ENCODE measurements around the gene DNAH10.

The DNAH10 gene

DNA sequence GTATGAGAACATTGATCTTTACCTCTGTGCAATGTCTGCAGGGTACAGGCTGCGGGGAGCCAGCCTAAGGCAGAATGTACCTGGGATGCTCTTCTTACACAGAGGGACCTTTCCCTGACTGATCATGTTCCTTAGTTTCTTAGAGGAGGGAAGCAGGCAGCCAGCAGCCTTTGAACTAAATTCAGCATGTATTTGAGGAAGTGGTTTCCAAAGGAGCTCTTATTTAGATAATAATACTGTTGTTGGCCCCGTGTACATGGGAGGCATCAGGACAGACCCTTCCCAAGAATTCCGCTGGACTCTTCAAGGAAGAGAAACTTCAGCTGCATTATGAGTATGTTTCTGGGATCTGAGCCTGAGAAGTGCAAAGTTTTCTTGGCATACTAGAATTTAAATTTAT is 111.7 kb downstream of the DNAH10 start:
- Histone ChIP-seq H3K9ac (ENCODE audit: low read length) (no peak overlapping the region), H3K27me3 (ENCODE audit: control insufficient read depth in 1 of 2, insufficient read depth in 2 of 2, low read length in 2 of 2) (no peaks in the 10 kb centered on the region), H3K36me3 (ENCODE audit: insufficient read depth, low read length) (no peaks in the 10 kb centered on the region), H3K9me3 (ENCODE audit: low read length) (no peaks in the 10 kb centered on the region), H3K4me3 (ENCODE audit: low read depth in 1 of 2, low read length in 2 of 2) (no peak overlapping the region), H3K27ac (ENCODE audit: low read depth, low read length) (no peak overlapping the region), H3K4me1 (ENCODE audit: insufficient read depth, low read length) (no peaks in the 10 kb centered on the region)

DNA sequence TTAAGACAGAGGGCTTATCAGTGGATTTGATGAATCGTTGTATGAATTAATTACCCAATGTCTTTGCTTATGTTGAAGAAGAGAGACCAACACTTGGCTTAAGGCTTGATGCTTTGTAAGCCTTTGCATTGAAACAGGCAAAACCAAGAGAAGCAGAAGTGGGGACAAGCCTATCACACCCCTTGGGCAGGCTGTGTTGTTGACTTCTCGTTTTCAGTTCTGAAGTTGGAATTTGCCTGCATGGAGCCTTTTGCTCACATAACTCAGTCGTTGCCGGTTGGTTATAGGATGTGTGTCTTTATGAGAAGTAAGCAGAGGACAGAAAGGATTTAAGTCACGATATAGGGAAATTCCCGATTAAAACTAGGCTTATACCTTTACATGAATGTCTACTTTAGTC is 115.9 kb downstream of the DNAH10 start:
- H3K27me3 ChIP-seq (ENCODE audit: control insufficient read depth in 1 of 2, insufficient read depth in 2 of 2, low read length in 2 of 2) = no peaks in the 10 kb centered on the region
- H3K4me3 ChIP-seq (ENCODE audit: low read depth in 1 of 2, low read length in 2 of 2) = no peak overlapping the region
- H3K9ac ChIP-seq (ENCODE audit: low read length) = no peak overlapping the region
- no peaks in the 10 kb centered on the region for H3K9me3 ChIP-seq (ENCODE audit: low read length)
- no peak overlapping the region for H3K27ac ChIP-seq (ENCODE audit: low read depth, low read length)
- no peaks in the 10 kb centered on the region for H3K36me3 ChIP-seq (ENCODE audit: insufficient read depth, low read length)
- no peaks in the 10 kb centered on the region for H3K4me1 ChIP-seq (ENCODE audit: insufficient read depth, low read length)

- no peaks in the 10 kb centered on the region for H3K27me3 ChIP-seq (ENCODE audit: control insufficient read depth in 1 of 2, insufficient read depth in 2 of 2, low read length in 2 of 2)
- H3K4me1 ChIP-seq (ENCODE audit: insufficient read depth, low read length) = no peaks in the 10 kb centered on the region
These were observed 117.0 kb downstream of the DNAH10 start for GRCh38 chr12:123879101-123879500.

GRCh38 chr12:123879691-123880090 is 117.6 kb downstream of the DNAH10 start:
- H3K27ac ChIP-seq (ENCODE audit: low read depth, low read length) = no peak overlapping the region
- no peaks in the 10 kb centered on the region for H3K9me3 ChIP-seq (ENCODE audit: low read length)
- H3K27me3 ChIP-seq (ENCODE audit: control insufficient read depth in 1 of 2, insufficient read depth in 2 of 2, low read length in 2 of 2) = no peaks in the 10 kb centered on the region
- no peaks in the 10 kb centered on the region for H3K4me1 ChIP-seq (ENCODE audit: insufficient read depth, low read length)
- no peak overlapping the region for H3K4me3 ChIP-seq (ENCODE audit: low read depth in 1 of 2, low read length in 2 of 2)
- H3K36me3 ChIP-seq (ENCODE audit: insufficient read depth, low read length) = no peaks in the 10 kb centered on the region
- no peak overlapping the region for H3K9ac ChIP-seq (ENCODE audit: low read length)

More at GRCh38 chr12:123879101-123879500, 117.0 kb downstream of the DNAH10 start:
- H3K4me3 ChIP-seq (ENCODE audit: low read depth in 1 of 2, low read length in 2 of 2) = no peak overlapping the region
- no peaks in the 10 kb centered on the region for H3K9me3 ChIP-seq (ENCODE audit: low read length)
- no peaks in the 10 kb centered on the region for H3K36me3 ChIP-seq (ENCODE audit: insufficient read depth, low read length)
- no peak overlapping the region for H3K9ac ChIP-seq (ENCODE audit: low read length)
- H3K27ac ChIP-seq (ENCODE audit: low read depth, low read length) = no peak overlapping the region

- no peak overlapping the region for H3K9ac ChIP-seq (ENCODE audit: low read length)
- H3K36me3 ChIP-seq (ENCODE audit: insufficient read depth, low read length) = no peaks in the 10 kb centered on the region
- no peak overlapping the region for H3K27ac ChIP-seq (ENCODE audit: low read depth, low read length)
- H3K27me3 ChIP-seq (ENCODE audit: control insufficient read depth in 1 of 2, insufficient read depth in 2 of 2, low read length in 2 of 2) = no peaks in the 10 kb centered on the region
- H3K4me3 ChIP-seq (ENCODE audit: low read depth in 1 of 2, low read length in 2 of 2) = no peak overlapping the region
- H3K4me1 ChIP-seq (ENCODE audit: insufficient read depth, low read length) = no peaks in the 10 kb centered on the region
- no peaks in the 10 kb centered on the region for H3K9me3 ChIP-seq (ENCODE audit: low read length)
These were observed 120.1 kb downstream of the DNAH10 start for GRCh38 chr12:123882161-123882705.

GRCh38 chr12:123886258-123886657 is 124.2 kb downstream of the DNAH10 start:
- Histone ChIP-seq H3K27ac (ENCODE audit: low read depth, low read length) (no peak overlapping the region), H3K36me3 (ENCODE audit: insufficient read depth, low read length) (no peaks in the 10 kb centered on the region), H3K9ac (ENCODE audit: low read length) (no peak overlapping the region), H3K4me3 (ENCODE audit: low read depth in 1 of 2, low read length in 2 of 2) (no peak overlapping the region), H3K27me3 (ENCODE audit: control insufficient read depth in 1 of 2, insufficient read depth in 2 of 2, low read length in 2 of 2) (peaks cover 0 to 5% of the 10 kb centered on the region in 2 donors), H3K9me3 (ENCODE audit: low read length) (no peaks in the 10 kb centered on the region), H3K4me1 (ENCODE audit: insufficient read depth, low read length) (no peaks in the 10 kb centered on the region)

DNA sequence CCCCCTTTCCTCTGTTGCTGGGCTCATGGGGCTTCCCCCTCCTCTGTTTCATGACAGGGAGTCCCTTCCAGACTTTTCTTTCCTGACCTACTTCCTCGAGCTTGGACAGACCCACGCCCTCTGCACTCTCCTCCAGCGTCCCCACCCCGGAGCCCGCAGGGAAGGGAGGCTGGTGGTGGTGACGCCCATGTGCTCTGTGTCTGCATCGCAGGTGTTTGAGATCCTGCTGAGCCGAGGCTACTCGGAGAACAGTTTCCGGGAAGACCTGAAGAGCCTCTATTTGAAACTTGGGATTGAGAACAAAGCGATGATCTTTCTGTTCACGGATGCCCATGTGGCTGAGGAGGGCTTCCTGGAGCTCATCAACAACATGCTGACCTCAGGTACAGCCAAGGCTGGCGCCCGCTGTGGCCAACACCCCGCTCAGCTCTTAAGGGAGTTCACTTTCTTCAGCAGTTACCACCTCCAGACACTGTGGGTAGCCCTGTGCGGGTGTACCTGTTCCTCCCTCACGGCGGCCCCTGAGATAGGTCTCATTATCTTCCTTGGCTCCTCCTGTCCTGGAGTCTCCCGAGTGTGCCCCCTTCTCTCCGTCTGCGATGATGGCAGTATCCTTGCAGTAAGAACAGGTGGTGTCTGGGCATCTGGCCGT is 125.0 kb downstream of the DNAH10 start:
- no peak overlapping the region for H3K9ac ChIP-seq (ENCODE audit: low read length)
- H3K27ac ChIP-seq (ENCODE audit: low read depth, low read length) = no peak overlapping the region
- H3K27me3 ChIP-seq (ENCODE audit: control insufficient read depth in 1 of 2, insufficient read depth in 2 of 2, low read length in 2 of 2) = peaks cover 0 to 5% of the 10 kb centered on the region in 2 donors
- no peaks in the 10 kb centered on the region for H3K36me3 ChIP-seq (ENCODE audit: insufficient read depth, low read length)
- no peaks in the 10 kb centered on the region for H3K9me3 ChIP-seq (ENCODE audit: low read length)
- H3K4me1 ChIP-seq (ENCODE audit: insufficient read depth, low read length) = no peaks in the 10 kb centered on the region
- H3K4me3 ChIP-seq (ENCODE audit: low read depth in 1 of 2, low read length in 2 of 2) = no peak overlapping the region

DNA sequence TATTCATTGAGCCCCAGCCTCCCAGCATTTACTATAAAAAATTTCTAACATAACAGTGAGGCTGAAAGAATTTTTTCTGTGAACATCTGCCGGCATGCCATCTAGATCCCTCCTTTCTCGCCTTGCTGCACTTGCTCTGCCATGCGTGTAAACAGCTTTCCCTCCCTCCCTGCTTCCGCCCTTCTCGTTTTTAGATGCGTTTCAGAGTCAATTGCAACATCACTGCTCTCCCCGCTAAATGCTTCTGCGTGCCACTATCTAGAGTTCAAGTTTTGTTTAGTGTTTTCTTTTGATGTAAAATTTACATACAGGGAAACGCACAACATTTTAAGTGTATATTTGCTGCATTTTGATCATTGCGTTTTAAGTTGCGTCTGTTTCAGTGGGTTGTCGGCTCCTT is 126.9 kb downstream of the DNAH10 start:
- H3K27me3 ChIP-seq (ENCODE audit: control insufficient read depth in 1 of 2, insufficient read depth in 2 of 2, low read length in 2 of 2) = peaks cover 0 to 5% of the 10 kb centered on the region in 2 donors
- no peak overlapping the region for H3K27ac ChIP-seq (ENCODE audit: low read depth, low read length)
- no peaks in the 10 kb centered on the region for H3K9me3 ChIP-seq (ENCODE audit: low read length)
- H3K4me1 ChIP-seq (ENCODE audit: insufficient read depth, low read length) = no peaks in the 10 kb centered on the region
- no peak overlapping the region for H3K4me3 ChIP-seq (ENCODE audit: low read depth in 1 of 2, low read length in 2 of 2)
- H3K9ac ChIP-seq (ENCODE audit: low read length) = no peak overlapping the region
- no peaks in the 10 kb centered on the region for H3K36me3 ChIP-seq (ENCODE audit: insufficient read depth, low read length)

DNA sequence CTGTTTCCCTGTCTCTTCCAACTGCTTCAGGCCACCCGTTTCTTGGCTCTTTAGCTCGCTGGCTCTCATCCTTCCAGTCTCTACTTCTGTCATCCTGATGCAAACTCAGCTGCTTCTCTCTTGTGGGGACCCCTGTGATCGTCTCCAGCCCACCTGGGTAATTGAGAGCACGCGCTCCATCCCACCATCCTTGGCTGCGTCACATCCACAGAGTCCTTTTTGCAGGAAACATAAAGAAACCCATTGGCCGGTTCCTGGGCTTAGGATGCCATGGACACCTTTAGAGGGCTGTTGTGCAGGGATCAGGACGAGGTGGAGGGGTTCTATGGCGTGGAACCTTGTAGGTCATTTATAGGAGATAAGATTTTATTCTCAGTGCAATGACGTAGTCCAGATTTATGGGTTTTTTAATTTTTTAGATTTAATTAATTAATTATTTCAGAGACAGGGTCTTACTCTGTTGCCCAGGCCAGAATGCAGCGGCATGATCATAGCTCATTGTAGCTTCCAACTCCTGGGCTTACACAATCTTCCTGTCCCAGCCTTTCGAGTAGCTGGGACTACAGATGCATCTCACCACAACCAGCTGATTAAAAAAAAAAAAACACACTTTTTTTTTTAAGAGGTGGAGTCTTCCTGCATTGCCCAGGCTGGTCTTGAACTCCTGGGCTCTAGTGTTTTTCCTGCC is 127.9 kb downstream of the DNAH10 start:
- H3K4me1 ChIP-seq (ENCODE audit: insufficient read depth, low read length) = no peaks in the 10 kb centered on the region
- H3K9me3 ChIP-seq (ENCODE audit: low read length) = no peaks in the 10 kb centered on the region
- no peak overlapping the region for H3K9ac ChIP-seq (ENCODE audit: low read length)
- no peaks in the 10 kb centered on the region for H3K36me3 ChIP-seq (ENCODE audit: insufficient read depth, low read length)
- no peak overlapping the region for H3K27ac ChIP-seq (ENCODE audit: low read depth, low read length)
- no peak overlapping the region for H3K4me3 ChIP-seq (ENCODE audit: low read depth in 1 of 2, low read length in 2 of 2)
- peaks cover 0 to 5% of the 10 kb centered on the region in 2 donors for H3K27me3 ChIP-seq (ENCODE audit: control insufficient read depth in 1 of 2, insufficient read depth in 2 of 2, low read length in 2 of 2)

DNA sequence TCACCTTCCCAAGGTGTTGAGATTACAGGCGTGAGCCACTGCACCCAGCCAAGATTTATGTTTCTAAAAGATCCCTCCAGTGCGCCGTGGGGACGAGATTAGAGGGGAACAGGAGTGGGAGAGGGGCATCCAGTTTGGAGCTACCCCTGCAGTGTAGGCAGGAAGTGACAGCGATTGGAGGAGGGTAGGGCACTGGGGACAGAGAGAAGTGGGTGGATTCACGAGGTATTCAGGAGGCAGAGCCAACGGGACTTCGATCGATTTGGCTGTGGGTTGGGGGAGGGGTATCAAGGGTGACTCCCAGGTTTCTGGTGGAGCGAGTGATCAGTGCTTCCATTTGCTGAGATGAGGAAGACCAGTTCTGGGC is 128.4 kb downstream of the DNAH10 start:
- Histone ChIP-seq H3K9me3 (ENCODE audit: low read length) (no peaks in the 10 kb centered on the region), H3K4me1 (ENCODE audit: insufficient read depth, low read length) (no peaks in the 10 kb centered on the region), H3K27me3 (ENCODE audit: control insufficient read depth in 1 of 2, insufficient read depth in 2 of 2, low read length in 2 of 2) (peaks cover 0 to 5% of the 10 kb centered on the region in 2 donors)

DNA sequence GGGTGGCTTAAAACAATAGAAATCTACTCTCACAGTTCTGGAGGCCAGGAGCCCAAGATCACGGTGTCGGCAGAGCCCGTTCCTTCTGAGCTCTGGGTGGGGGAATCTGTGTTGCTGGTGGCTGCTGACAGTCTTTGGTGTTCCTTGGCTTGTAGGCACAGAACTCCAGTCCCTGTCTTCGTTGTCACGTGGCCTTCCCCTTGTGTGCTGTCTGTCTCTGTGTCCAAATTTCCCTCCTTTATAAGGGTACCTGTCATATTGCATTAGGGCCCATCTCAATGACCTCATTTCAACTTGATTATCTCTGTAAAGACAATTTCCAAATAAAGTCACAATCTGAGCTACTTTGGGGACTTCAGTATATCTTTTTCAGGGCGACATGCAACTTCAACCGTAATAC is 128.9 kb downstream of the DNAH10 start:
- H3K27ac ChIP-seq (ENCODE audit: low read depth, low read length) = no peak overlapping the region
- no peaks in the 10 kb centered on the region for H3K9me3 ChIP-seq (ENCODE audit: low read length)
- H3K4me3 ChIP-seq (ENCODE audit: low read depth in 1 of 2, low read length in 2 of 2) = no peak overlapping the region
- H3K36me3 ChIP-seq (ENCODE audit: insufficient read depth, low read length) = no peaks in the 10 kb centered on the region
- H3K4me1 ChIP-seq (ENCODE audit: insufficient read depth, low read length) = no peaks in the 10 kb centered on the region
- H3K27me3 ChIP-seq (ENCODE audit: control insufficient read depth in 1 of 2, insufficient read depth in 2 of 2, low read length in 2 of 2) = peaks cover 0 to 5% of the 10 kb centered on the region in 2 donors
- no peak overlapping the region for H3K9ac ChIP-seq (ENCODE audit: low read length)

More for the DNA sequence above, 128.4 kb downstream of the DNAH10 start:
- no peaks in the 10 kb centered on the region for H3K36me3 ChIP-seq (ENCODE audit: insufficient read depth, low read length)
- H3K9ac ChIP-seq (ENCODE audit: low read length) = no peak overlapping the region
- H3K27ac ChIP-seq (ENCODE audit: low read depth, low read length) = no peak overlapping the region
- no peak overlapping the region for H3K4me3 ChIP-seq (ENCODE audit: low read depth in 1 of 2, low read length in 2 of 2)
